GM10266 (cell line): ENCODE measurements around the gene GSTO2.
A peak's percentile ranks its signal among the peaks of the same experiment; 100 is the strongest.

Experiments
- DNase-seq: peaks from one replicate; pipeline ENCODE4 v3.0.0; 2012; ENCODE audit errors: extremely low spot score
- CTCF ChIP-seq: IDR thresholded peaks from 2 replicates; pipeline ENCODE4 v1.5.1; 2012; ENCODE audit warnings: mild to moderate bottlenecking, low read depth; ENCODE audit not compliant: control insufficient read depth, insufficient read depth; ENCODE audit errors: missing control alignments

GSTO2 gene

GRCh38 chr10:104308439-104308903 lies 39.5 kb downstream of the GSTO2 start:
- DNase-seq, result peak; percentile 64
- TF ChIP-seq CTCF, result no peak

- no peak for DNase-seq
- no peak for TF ChIP-seq CTCF
Observed at GRCh38 chr10:104309980-104310978, 41.3 kb downstream of the GSTO2 start.

- TF ChIP-seq CTCF, result no peak
- DNase-seq, result no peak
Observed at GRCh38 chr10:104311184-104311720, 42.3 kb downstream of the GSTO2 start.

GRCh38 chr10:104314591-104315485 lies 45.9 kb downstream of the GSTO2 start:
- DNase-seq, result no peak

GRCh38 chr10:104315486-104315921 lies 46.5 kb downstream of the GSTO2 start:
- no peak for TF ChIP-seq CTCF
- DNase-seq, result no peak

More at GRCh38 chr10:104314591-104315485, 45.9 kb downstream of the GSTO2 start:
- TF ChIP-seq CTCF, result no peak

GRCh38 chr10:104316321-104317099 lies 47.5 kb downstream of the GSTO2 start:
- no peak for DNase-seq
- no peak for TF ChIP-seq CTCF
